Measurements from ENCODE around the gene XPNPEP1.
A peak's percentile ranks its signal among the peaks of the same experiment; 100 is the strongest.

The XPNPEP1 gene

DNA sequence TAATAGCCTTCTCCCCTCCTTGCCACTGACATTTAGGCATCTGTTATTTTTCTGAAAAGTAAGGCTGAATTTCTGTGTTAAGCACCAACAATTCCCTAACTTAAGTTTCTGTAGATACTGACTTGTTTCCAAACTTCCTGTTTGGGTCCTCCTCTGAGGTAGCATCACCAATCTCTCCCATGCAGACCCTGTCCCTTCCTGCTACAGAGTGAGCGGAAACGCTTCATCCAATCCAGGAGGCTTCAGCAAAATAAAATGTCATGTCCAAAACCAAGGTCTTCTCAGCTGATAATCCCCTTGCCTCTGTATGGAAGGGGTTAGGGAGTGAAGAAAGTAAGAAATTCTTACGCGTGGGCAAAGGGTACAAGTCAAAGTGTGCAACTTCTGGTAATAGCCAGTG is 29.9 kb downstream of the XPNPEP1 start:
- H3K36me3 ChIP-seq (ENCODE audit: control insufficient read depth, insufficient read depth, low read length) = peaks cover 2% of the 10 kb centered on the region
- H3K4me3 ChIP-seq (ENCODE audit: low read length) = no peak overlapping the region
- H3K27me3 ChIP-seq (ENCODE audit: control insufficient read depth, insufficient read depth, low read length) = no peaks in the 10 kb centered on the region
- H3K27ac ChIP-seq (ENCODE audit: low read depth, low read length) = no peak overlapping the region
- H3K9ac ChIP-seq (ENCODE audit: low read length) = no peak overlapping the region
- peaks cover 15% of the 10 kb centered on the region for H3K4me1 ChIP-seq (ENCODE audit: control insufficient read depth, insufficient read depth, low read length)

DNA sequence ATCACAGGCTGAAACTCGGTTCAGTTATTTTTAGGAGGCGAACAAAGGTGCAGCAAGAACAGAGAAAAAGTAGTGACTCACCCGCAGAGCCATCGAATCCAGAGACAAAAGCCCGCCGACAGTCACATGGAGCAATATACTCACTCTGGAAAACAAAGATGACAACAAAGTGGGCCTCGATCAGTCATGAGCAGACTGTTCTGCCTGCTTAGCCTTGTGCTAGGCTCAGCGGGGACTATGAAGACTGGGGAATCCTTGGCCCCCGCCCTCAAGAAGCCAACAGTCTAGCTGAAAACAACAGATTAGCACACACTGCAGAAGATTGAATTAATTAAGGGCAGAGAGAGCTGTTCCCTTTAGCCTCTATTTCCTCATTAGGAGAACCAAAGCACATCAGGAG is 30.4 kb downstream of the XPNPEP1 start:
- Histone ChIP-seq H3K4me3 (ENCODE audit: low read length) (no peak overlapping the region), H3K27ac (ENCODE audit: low read depth, low read length) (no peak overlapping the region), H3K27me3 (ENCODE audit: control insufficient read depth, insufficient read depth, low read length) (no peaks in the 10 kb centered on the region), H3K9ac (ENCODE audit: low read length) (no peak overlapping the region), H3K4me1 (ENCODE audit: control insufficient read depth, insufficient read depth, low read length) (peaks cover 15% of the 10 kb centered on the region), H3K36me3 (ENCODE audit: control insufficient read depth, insufficient read depth, low read length) (peaks cover 2% of the 10 kb centered on the region)

GRCh38 chr10:109892117-109892516 is 31.2 kb downstream of the XPNPEP1 start:
- no peak overlapping the region for H3K9ac ChIP-seq (ENCODE audit: low read length)
- peaks cover 2% of the 10 kb centered on the region for H3K36me3 ChIP-seq (ENCODE audit: control insufficient read depth, insufficient read depth, low read length)
- no peak overlapping the region for H3K4me3 ChIP-seq (ENCODE audit: low read length)
- no peaks in the 10 kb centered on the region for H3K27me3 ChIP-seq (ENCODE audit: control insufficient read depth, insufficient read depth, low read length)
- no peak overlapping the region for H3K27ac ChIP-seq (ENCODE audit: low read depth, low read length)
- peaks cover 15% of the 10 kb centered on the region for H3K4me1 ChIP-seq (ENCODE audit: control insufficient read depth, insufficient read depth, low read length)

- no peak overlapping the region for H3K9ac ChIP-seq (ENCODE audit: low read length)
- H3K4me1 ChIP-seq (ENCODE audit: control insufficient read depth, insufficient read depth, low read length) = peaks cover 15% of the 10 kb centered on the region
- no peak overlapping the region for H3K4me3 ChIP-seq (ENCODE audit: low read length)
- H3K27me3 ChIP-seq (ENCODE audit: control insufficient read depth, insufficient read depth, low read length) = no peaks in the 10 kb centered on the region
- no peak overlapping the region for H3K27ac ChIP-seq (ENCODE audit: low read depth, low read length)
- H3K36me3 ChIP-seq (ENCODE audit: control insufficient read depth, insufficient read depth, low read length) = peaks cover 7% of the 10 kb centered on the region
These were observed 32.2 kb downstream of the XPNPEP1 start for GRCh38 chr10:109891105-109891504.

DNA sequence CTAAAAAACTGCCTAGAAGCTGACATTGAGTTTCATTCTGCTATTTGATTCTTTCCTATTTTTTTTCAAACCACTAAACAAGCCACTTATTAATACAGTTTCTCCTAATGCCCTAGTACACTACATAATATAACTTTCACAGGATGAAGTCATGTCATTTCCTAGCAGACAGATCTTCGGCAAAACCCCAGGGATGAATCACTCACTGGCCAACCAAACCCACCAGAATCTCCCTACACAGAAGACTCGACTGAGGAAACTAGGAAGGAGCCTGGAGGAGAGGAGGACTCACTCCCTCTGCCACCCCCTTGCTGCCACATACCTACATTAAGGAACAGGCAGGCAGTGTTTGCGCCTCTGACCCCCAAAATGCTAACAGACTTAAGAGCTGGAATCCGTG is 33.4 kb downstream of the XPNPEP1 start:
- Histone ChIP-seq H3K27ac (ENCODE audit: low read depth, low read length) (no peak overlapping the region), H3K4me1 (ENCODE audit: control insufficient read depth, insufficient read depth, low read length) (peaks cover 4% of the 10 kb centered on the region), H3K9ac (ENCODE audit: low read length) (no peak overlapping the region), H3K27me3 (ENCODE audit: control insufficient read depth, insufficient read depth, low read length) (no peaks in the 10 kb centered on the region), H3K36me3 (ENCODE audit: control insufficient read depth, insufficient read depth, low read length) (peaks cover 7% of the 10 kb centered on the region), H3K4me3 (ENCODE audit: low read length) (no peak overlapping the region)

DNA sequence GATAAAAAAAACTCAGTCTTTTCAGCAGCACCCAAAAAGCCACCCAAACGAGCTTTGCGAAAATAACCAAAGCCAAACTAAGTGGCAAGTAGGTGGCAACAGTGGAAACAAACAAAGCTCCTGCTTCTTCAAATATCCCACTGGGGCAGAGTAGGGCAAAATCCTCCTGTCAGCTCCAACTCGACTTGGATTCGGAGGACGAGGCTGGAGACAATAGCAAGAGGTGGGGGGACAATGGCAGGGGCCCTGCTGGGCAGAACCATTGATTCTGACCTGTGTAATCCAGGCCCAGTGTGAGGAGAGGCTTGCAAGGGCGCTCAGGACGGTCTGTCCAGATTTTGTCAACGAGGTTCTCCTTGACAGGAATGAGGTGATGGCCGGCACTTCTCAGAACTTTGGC is 35.5 kb downstream of the XPNPEP1 start:
- Histone ChIP-seq H3K4me1 (ENCODE audit: control insufficient read depth, insufficient read depth, low read length) (peaks cover 6% of the 10 kb centered on the region), H3K27ac (ENCODE audit: low read depth, low read length) (no peak overlapping the region), H3K9ac (ENCODE audit: low read length) (no peak overlapping the region), H3K4me3 (ENCODE audit: low read length) (no peak overlapping the region), H3K36me3 (ENCODE audit: control insufficient read depth, insufficient read depth, low read length) (peaks cover 7% of the 10 kb centered on the region), H3K27me3 (ENCODE audit: control insufficient read depth, insufficient read depth, low read length) (no peaks in the 10 kb centered on the region)

GRCh38 chr10:109887243-109887642 is 36.1 kb downstream of the XPNPEP1 start:
- H3K27me3 ChIP-seq (ENCODE audit: control insufficient read depth, insufficient read depth, low read length) = no peaks in the 10 kb centered on the region
- H3K4me3 ChIP-seq (ENCODE audit: low read length) = no peak overlapping the region
- H3K36me3 ChIP-seq (ENCODE audit: control insufficient read depth, insufficient read depth, low read length) = peaks cover 11% of the 10 kb centered on the region
- no peak overlapping the region for H3K27ac ChIP-seq (ENCODE audit: low read depth, low read length)
- peaks cover 6% of the 10 kb centered on the region for H3K4me1 ChIP-seq (ENCODE audit: control insufficient read depth, insufficient read depth, low read length)
- no peak overlapping the region for H3K9ac ChIP-seq (ENCODE audit: low read length)

GRCh38 chr10:109886781-109887140 is 36.5 kb downstream of the XPNPEP1 start:
- Histone ChIP-seq H3K9ac (ENCODE audit: low read length) (no peak overlapping the region), H3K27ac (ENCODE audit: low read depth, low read length) (no peak overlapping the region), H3K36me3 (ENCODE audit: control insufficient read depth, insufficient read depth, low read length) (peaks cover 12% of the 10 kb centered on the region)

DNA sequence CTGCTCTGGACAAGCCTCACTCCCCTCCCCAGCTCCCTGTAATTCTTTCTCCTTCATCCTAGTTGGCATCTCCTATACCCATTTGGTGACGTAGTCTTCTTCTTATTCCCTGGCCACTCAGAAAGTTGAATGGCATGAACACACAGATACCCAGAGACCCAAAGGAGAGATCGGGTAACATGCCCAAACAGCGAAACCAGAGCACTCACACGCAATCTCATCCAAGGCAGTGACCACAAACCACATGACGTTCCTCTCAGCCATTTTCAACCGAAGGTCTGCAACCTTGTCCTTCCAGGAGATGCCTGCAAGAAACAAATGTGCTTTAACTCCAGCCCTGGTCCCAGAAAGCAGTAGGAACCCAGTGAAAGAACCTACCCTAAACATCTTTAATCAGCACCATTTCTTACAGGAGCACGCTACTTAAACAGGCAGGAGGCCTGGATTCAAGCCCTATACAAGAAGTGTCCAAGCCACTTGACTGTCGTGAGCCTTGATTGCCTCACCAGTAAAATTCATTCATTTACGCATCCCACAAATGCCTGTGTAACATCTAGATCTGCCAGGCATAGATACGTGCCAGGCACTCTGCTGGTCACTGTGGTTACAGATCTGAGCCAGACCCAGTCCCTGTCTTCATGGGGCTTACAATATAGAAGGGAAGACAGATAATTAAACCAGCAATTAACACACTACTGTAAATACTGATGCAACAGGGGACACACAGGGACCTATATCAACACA is 37.1 kb downstream of the XPNPEP1 start:
- Histone ChIP-seq H3K4me1 (ENCODE audit: control insufficient read depth, insufficient read depth, low read length) (peaks cover 6% of the 10 kb centered on the region), H3K36me3 (ENCODE audit: control insufficient read depth, insufficient read depth, low read length) (peaks cover 14% of the 10 kb centered on the region), H3K4me3 (ENCODE audit: low read length) (no peak overlapping the region), H3K9ac (ENCODE audit: low read length) (no peak overlapping the region), H3K27me3 (ENCODE audit: control insufficient read depth, insufficient read depth, low read length) (no peaks in the 10 kb centered on the region), H3K27ac (ENCODE audit: low read depth, low read length) (no peak overlapping the region)

More at GRCh38 chr10:109886781-109887140, 36.5 kb downstream of the XPNPEP1 start:
- Histone ChIP-seq H3K27me3 (ENCODE audit: control insufficient read depth, insufficient read depth, low read length) (no peaks in the 10 kb centered on the region), H3K4me3 (ENCODE audit: low read length) (no peak overlapping the region), H3K4me1 (ENCODE audit: control insufficient read depth, insufficient read depth, low read length) (peaks cover 6% of the 10 kb centered on the region)

GRCh38 chr10:109883859-109884771 is 39.2 kb downstream of the XPNPEP1 start:
- peaks cover 19% of the 10 kb centered on the region for H3K36me3 ChIP-seq (ENCODE audit: control insufficient read depth, insufficient read depth, low read length)

GRCh38 chr10:109882251-109883057 is 40.9 kb downstream of the XPNPEP1 start:
- Histone ChIP-seq H3K36me3 (ENCODE audit: control insufficient read depth, insufficient read depth, low read length) (peaks cover 25% of the 10 kb centered on the region), H3K4me3 (ENCODE audit: low read length) (no peak overlapping the region), H3K9ac (ENCODE audit: low read length) (no peak overlapping the region), H3K4me1 (ENCODE audit: control insufficient read depth, insufficient read depth, low read length) (peaks cover 6% of the 10 kb centered on the region), H3K27ac (ENCODE audit: low read depth, low read length) (no peak overlapping the region), H3K27me3 (ENCODE audit: control insufficient read depth, insufficient read depth, low read length) (no peaks in the 10 kb centered on the region)

More at GRCh38 chr10:109883859-109884771, 39.2 kb downstream of the XPNPEP1 start:
- Histone ChIP-seq H3K4me3 (ENCODE audit: low read length) (no peak overlapping the region), H3K27me3 (ENCODE audit: control insufficient read depth, insufficient read depth, low read length) (no peaks in the 10 kb centered on the region), H3K9ac (ENCODE audit: low read length) (no peak overlapping the region), H3K27ac (ENCODE audit: low read depth, low read length) (peak overlapping the region; percentile 40), H3K4me1 (ENCODE audit: control insufficient read depth, insufficient read depth, low read length) (peaks cover 6% of the 10 kb centered on the region)

- H3K4me1 ChIP-seq (ENCODE audit: control insufficient read depth, insufficient read depth, low read length) = peaks cover 7% of the 10 kb centered on the region
- H3K36me3 ChIP-seq (ENCODE audit: control insufficient read depth, insufficient read depth, low read length) = peaks cover 32% of the 10 kb centered on the region
- no peak overlapping the region for H3K27ac ChIP-seq (ENCODE audit: low read depth, low read length)
- H3K9ac ChIP-seq (ENCODE audit: low read length) = no peak overlapping the region
- H3K4me3 ChIP-seq (ENCODE audit: low read length) = no peak overlapping the region
- no peaks in the 10 kb centered on the region for H3K27me3 ChIP-seq (ENCODE audit: control insufficient read depth, insufficient read depth, low read length)
These were observed 41.6 kb downstream of the XPNPEP1 start for GRCh38 chr10:109881769-109882057.

Data from rectal smooth muscle tissue (tissue), 1 donor.